CD4-positive, alpha-beta T cell (primary cell): ENCODE data around the gene UBQLN3. TPM values are rescaled to one million over a fixed set of nuclear protein-coding genes. Genes with fewer than 3 reads are reported as not detected.

Experiments used
- ATAC-seq: fragments of 200-7000 bp; cut with Tn5 transposase; one replicate; pipeline ENCODE4 v1.10.0; 2022; ENCODE audit warnings: mild to moderate bottlenecking; ENCODE audit not compliant: poor library complexity
- CTCF ChIA-PET: fragments of 350-600 bp; sonication (Branson Sonifier 250); formaldehyde crosslinking; loops from one replicate; lab custom pipeline; 2021; ENCODE audit warnings: antibody characterized with exemption, inconsistent platforms; lab: Charles Lee
- POLR2A ChIA-PET: fragments of 350-600 bp; sonication (Branson Sonifier 250); formaldehyde crosslinking; loops from one replicate; lab custom pipeline; 2021; ENCODE audit warnings: antibody characterized with exemption, inconsistent platforms; lab: Charles Lee
- DNase-seq, 14 experiments: peaks; one replicate each; pipeline ENCODE4 v3.0.0-alpha.2; 2013 to 2020; ENCODE audit warnings: mixed read lengths in 2 of 14
- H3K27ac ChIP-seq, 2 donors: one replicate each; pipeline versions ENCODE4 v1.5.1 to v1.7.0; 2013; ENCODE audit warnings: low read length in 2 of 2, low read depth in 1 of 2, mild to moderate bottlenecking in 1 of 2
- H3K27me3 ChIP-seq, 2 experiments: 1 replicate in 1 of 2; 2 replicates in 1 of 2; pipeline versions ENCODE4 v1.6.1 to v1.7.0; 2013; ENCODE audit warnings: low read length in 2 of 2, control low read depth in 1 of 2, mild to moderate bottlenecking in 1 of 2, moderate library complexity in 1 of 2; ENCODE audit not compliant: insufficient read depth in 2 of 2, control insufficient read depth in 1 of 2
- H3K36me3 ChIP-seq: one replicate; pipeline ENCODE4 v1.6.1; 2013; ENCODE audit warnings: low read length, control low read depth; ENCODE audit not compliant: insufficient read depth
- H3K4me1 ChIP-seq: one replicate; pipeline ENCODE4 v1.6.1; 2013; ENCODE audit warnings: low read length, control low read depth; ENCODE audit not compliant: insufficient read depth
- H3K4me3 ChIP-seq: one replicate; pipeline ENCODE4 v1.5.1; 2013; ENCODE audit warnings: mild to moderate bottlenecking, low read length, moderate library complexity
- H3K9me3 ChIP-seq, 2 experiments: 1 replicate in 1 of 2; 2 replicates in 1 of 2; pipeline versions ENCODE4 v1.6.1 to v1.7.0; 2013; ENCODE audit warnings: low read length in 2 of 2, mild to moderate bottlenecking in 2 of 2, control low read depth in 1 of 2, moderate library complexity in 1 of 2; ENCODE audit not compliant: control insufficient read depth in 1 of 2, insufficient read depth in 1 of 2
- H3K27ac Mint-ChIP-seq: one replicate; pipeline ENCODE4 v1.8.0; 2020; ENCODE audit warnings: mixed read lengths
- H3K27me3 Mint-ChIP-seq: one replicate; pipeline ENCODE4 v1.8.0; 2021; ENCODE audit warnings: mixed read lengths
- H3K36me3 Mint-ChIP-seq: one replicate; pipeline ENCODE4 v1.8.0; 2021; ENCODE audit warnings: low read depth, mixed read lengths
- H3K4me1 Mint-ChIP-seq: one replicate; pipeline ENCODE4 v1.8.0; 2021; ENCODE audit warnings: low read depth, mixed read lengths
- H3K4me3 Mint-ChIP-seq: one replicate; pipeline ENCODE4 v1.8.0; 2020; ENCODE audit warnings: mild to moderate bottlenecking, mixed read lengths
- H3K9me3 Mint-ChIP-seq: one replicate; pipeline ENCODE4 v1.8.0; 2020; ENCODE audit warnings: mixed read lengths
- intact Hi-C, 2 experiments: fragments of 100-400 bp; cut with DNase I in 1 of 2; cut with micrococcal nuclease in 1 of 2; formaldehyde crosslinking; loops; one replicate each; pipeline versions ENCODE4 v1.15.1 to v1.9.0; 2023 to 2025; cut with DNase I, micrococcal nuclease
- total RNA-seq, 174 experiments: library from RNA in 2 of 174; stranded (reverse) in 2 of 174; gene quantifications; one replicate each; pipeline ENCODE4 v1.2.3 and lab custom pipeline; 2021 to 2026
- TF ChIP-seq, protein P1 (sequence below): fragments of 200-600 bp; IDR thresholded peaks from one replicate; pipeline ENCODE4 v1.8.0; 2022; ENCODE audit warnings: antibody characterized with exemption, mild to moderate bottlenecking

Gene UBQLN3
- total RNA-seq, 2 experiments from 2014 or later = 0.08 TPM; not detected in 1

DNA sequence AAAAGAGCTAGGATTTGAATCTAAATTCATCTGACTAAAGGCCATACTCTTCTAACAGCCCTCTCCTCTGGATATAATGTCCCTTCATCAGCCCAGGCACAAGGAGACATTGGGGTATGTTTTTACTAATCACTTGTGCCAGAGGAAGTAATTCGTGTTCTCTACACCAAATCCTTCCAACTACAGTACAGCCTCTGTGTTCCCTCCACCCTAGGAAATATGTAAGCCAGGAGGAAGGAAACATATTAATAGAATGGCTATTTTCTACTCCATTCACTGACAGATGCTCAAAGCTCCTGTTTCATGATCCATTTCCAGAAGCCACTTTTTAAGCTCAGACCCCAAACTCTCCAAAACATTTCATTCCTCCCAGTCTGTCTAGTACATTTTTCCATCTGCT, 18.7 kb upstream of the UBQLN3 start:
- Histone ChIP-seq H3K36me3 (no peaks in the 10 kb centered on the region), H3K27me3 (peaks cover 0 to 2% of the 10 kb centered on the region in 2 experiments), H3K4me1 (no peaks in the 10 kb centered on the region), H3K27ac (no peak overlapping the region), H3K4me3 (no peak overlapping the region), H3K9me3 (no peaks in the 10 kb centered on the region)
- Mint-ChIP-seq H3K27me3 (no peaks in the 10 kb centered on the region), H3K36me3 (no peaks in the 10 kb centered on the region), H3K9me3 (no peaks in the 10 kb centered on the region), H3K27ac (no peak overlapping the region), H3K4me3 (no peak overlapping the region), H3K4me1 (no peaks in the 10 kb centered on the region)
- TF ChIP-seq, protein P1, sequence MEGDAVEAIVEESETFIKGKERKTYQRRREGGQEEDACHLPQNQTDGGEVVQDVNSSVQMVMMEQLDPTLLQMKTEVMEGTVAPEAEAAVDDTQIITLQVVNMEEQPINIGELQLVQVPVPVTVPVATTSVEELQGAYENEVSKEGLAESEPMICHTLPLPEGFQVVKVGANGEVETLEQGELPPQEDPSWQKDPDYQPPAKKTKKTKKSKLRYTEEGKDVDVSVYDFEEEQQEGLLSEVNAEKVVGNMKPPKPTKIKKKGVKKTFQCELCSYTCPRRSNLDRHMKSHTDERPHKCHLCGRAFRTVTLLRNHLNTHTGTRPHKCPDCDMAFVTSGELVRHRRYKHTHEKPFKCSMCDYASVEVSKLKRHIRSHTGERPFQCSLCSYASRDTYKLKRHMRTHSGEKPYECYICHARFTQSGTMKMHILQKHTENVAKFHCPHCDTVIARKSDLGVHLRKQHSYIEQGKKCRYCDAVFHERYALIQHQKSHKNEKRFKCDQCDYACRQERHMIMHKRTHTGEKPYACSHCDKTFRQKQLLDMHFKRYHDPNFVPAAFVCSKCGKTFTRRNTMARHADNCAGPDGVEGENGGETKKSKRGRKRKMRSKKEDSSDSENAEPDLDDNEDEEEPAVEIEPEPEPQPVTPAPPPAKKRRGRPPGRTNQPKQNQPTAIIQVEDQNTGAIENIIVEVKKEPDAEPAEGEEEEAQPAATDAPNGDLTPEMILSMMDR = no peak
- ChIA-PET POLR2A (interaction anchor here (0.8 kb wide), 1 partner anchor 9 kb away, joined by 3 read pairs; no protein-coding TSS in a partner anchor), CTCF (no interaction called here)
- ATAC-seq = no peak
- intact Hi-C loops = no loop called here
- DNase-seq = no peak

DNA sequence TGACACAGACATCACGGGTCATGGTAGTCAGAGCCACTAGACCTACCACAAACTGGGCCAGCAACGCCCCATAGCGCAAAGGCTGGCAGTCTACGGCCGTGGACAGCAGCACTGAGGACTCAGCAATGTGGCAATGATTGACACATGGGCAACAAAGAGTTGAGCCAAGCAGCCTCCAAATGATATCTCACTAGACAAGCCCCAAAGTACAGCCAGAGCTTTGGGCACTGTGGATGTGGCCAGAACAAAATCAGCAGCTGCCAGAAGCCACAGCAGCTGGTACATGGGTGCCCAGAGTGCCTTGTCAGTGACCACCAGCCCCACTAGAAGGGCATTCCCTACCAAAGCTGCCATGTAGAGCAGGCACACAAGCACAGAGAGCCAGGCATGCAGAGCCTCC, 18.0 kb upstream of the UBQLN3 start:
- Histone ChIP-seq H3K27ac (no peak overlapping the region), H3K4me3 (no peak overlapping the region), H3K4me1 (no peaks in the 10 kb centered on the region), H3K27me3 (peaks cover 0 to 2% of the 10 kb centered on the region in 2 experiments), H3K9me3 (no peaks in the 10 kb centered on the region), H3K36me3 (no peaks in the 10 kb centered on the region)
- no peak for ATAC-seq
- intact Hi-C loops = no loop called here
- Mint-ChIP-seq H3K27ac (no peak overlapping the region), H3K4me3 (no peak overlapping the region), H3K9me3 (no peaks in the 10 kb centered on the region), H3K36me3 (no peaks in the 10 kb centered on the region), H3K4me1 (no peaks in the 10 kb centered on the region), H3K27me3 (no peaks in the 10 kb centered on the region)
- CTCF ChIA-PET = no interaction called here
- POLR2A ChIA-PET = interaction anchor here (0.6 kb wide), 1 partner anchor 10 kb away, joined by 3 read pairs; no protein-coding TSS in a partner anchor
- TF ChIP-seq, protein P1 = no peak
- no peak for DNase-seq

DNA sequence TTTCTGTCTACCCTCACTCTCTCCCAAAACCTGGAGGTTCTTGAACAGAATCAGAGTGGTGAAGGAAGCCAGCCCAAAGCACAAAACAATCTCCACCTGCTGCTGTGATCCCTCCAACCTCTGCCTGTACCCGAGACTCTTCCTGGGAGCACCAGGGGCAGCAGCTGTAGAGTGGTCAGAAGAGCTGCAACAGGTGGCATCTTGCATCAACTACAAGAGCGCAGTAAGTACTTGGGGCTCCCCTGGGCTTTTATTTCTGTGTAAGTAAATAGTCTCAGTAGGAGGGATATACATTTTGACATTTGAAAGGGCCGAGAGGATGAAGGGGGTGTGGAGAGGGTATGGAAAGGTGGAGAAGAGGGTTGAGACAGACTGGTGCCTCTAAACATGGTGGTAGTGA, 15.0 kb upstream of the UBQLN3 start:
- POLR2A ChIA-PET = no interaction called here
- intact Hi-C loops = no loop called here
- ATAC-seq (no peak), DNase-seq (no peak)
- Histone ChIP-seq H3K9me3 (no peaks in the 10 kb centered on the region), H3K4me1 (no peaks in the 10 kb centered on the region), H3K27ac (no peak overlapping the region), H3K4me3 (no peak overlapping the region), H3K36me3 (no peaks in the 10 kb centered on the region), H3K27me3 (peaks cover 0 to 2% of the 10 kb centered on the region in 2 experiments)
- Mint-ChIP-seq H3K27ac (no peak overlapping the region), H3K4me1 (no peaks in the 10 kb centered on the region), H3K9me3 (no peaks in the 10 kb centered on the region), H3K4me3 (no peak overlapping the region), H3K36me3 (no peaks in the 10 kb centered on the region), H3K27me3 (no peaks in the 10 kb centered on the region)
- CTCF ChIA-PET = no interaction called here
- TF ChIP-seq, protein P1 = no peak
